Neural progenitor cell (in vitro differentiated cells): ENCODE measurements around the gene TTLL10. TPM values are rescaled to one million over a fixed set of nuclear protein-coding genes. Genes with fewer than 3 reads are reported as not detected.
A peak's percentile ranks its signal among the peaks of the same experiment; 100 is the strongest.

Experiments
- DNase-seq: peaks from one replicate; pipeline ENCODE4 v3.0.0-alpha.2; 2016; ENCODE audit warnings: low spot score
- H2AFZ ChIP-seq: fragments of 200-600 bp; sonication (generic); replicated peaks from 2 replicates; pipeline ENCODE4 v1.6.1; 2016; ENCODE audit warnings: antibody characterized with exemption
- H3F3A ChIP-seq: fragments of 200-600 bp; sonication (generic); 2 replicates; pipeline ENCODE4 v1.6.1; 2016; ENCODE audit warnings: antibody characterized with exemption, low read depth
- H3K27ac ChIP-seq: fragments of 200-600 bp; sonication (generic); 2 replicates; pipeline ENCODE4 v1.5.1; 2016; ENCODE audit warnings: mild to moderate bottlenecking
- H3K27me3 ChIP-seq: fragments of 200-600 bp; sonication (generic); 2 replicates; pipeline ENCODE4 v1.6.1; 2016; ENCODE audit warnings: mild to moderate bottlenecking, moderate library complexity
- H3K36me3 ChIP-seq: fragments of 200-600 bp; sonication (generic); 2 replicates; pipeline ENCODE4 v1.5.1; 2016
- H3K4me1 ChIP-seq: fragments of 200-600 bp; sonication (generic); 2 replicates; pipeline ENCODE4 v1.6.1; 2016; ENCODE audit warnings: mixed run types
- H3K4me2 ChIP-seq: fragments of 200-600 bp; sonication (generic); 2 replicates; pipeline ENCODE4 v1.6.1; 2016
- H3K4me3 ChIP-seq: fragments of 200-600 bp; sonication (generic); 2 replicates; pipeline ENCODE4 v1.5.1; 2016
- H3K79me2 ChIP-seq: fragments of 200-600 bp; sonication (generic); 2 replicates; pipeline ENCODE4 v1.6.1; 2016; ENCODE audit warnings: low read depth
- H3K9ac ChIP-seq: fragments of 200-600 bp; sonication (generic); 2 replicates; pipeline ENCODE4 v1.6.1; 2016
- H3K9me3 ChIP-seq: fragments of 200-600 bp; sonication (generic); 2 replicates; pipeline ENCODE4 v1.5.1; 2016; ENCODE audit warnings: low read depth
- H4K20me1 ChIP-seq: fragments of 200-600 bp; sonication (generic); 2 replicates; pipeline ENCODE4 v1.6.1; 2016; ENCODE audit warnings: low read depth
- H3K27ac Mint-ChIP-seq: 3 replicates; pipeline ENCODE4 v1.8.0; 2021; ENCODE audit warnings: mixed read lengths
- H3K27me3 Mint-ChIP-seq: 2 replicates; pipeline ENCODE4 v1.8.0; 2022; ENCODE audit warnings: low read depth, mild to moderate bottlenecking, inconsistent platforms, moderate library complexity, mixed read lengths; ENCODE audit not compliant: insufficient read depth
- H3K36me3 Mint-ChIP-seq: 3 replicates; pipeline ENCODE4 v1.8.0; 2021; ENCODE audit warnings: mixed read lengths
- H3K4me1 Mint-ChIP-seq: 3 replicates; pipeline ENCODE4 v1.8.0; 2021; ENCODE audit warnings: mixed read lengths
- H3K4me3 Mint-ChIP-seq: 3 replicates; pipeline ENCODE4 v1.8.0; 2021; ENCODE audit warnings: mild to moderate bottlenecking, moderate library complexity, mixed read lengths
- H3K9me3 Mint-ChIP-seq: 3 replicates; pipeline ENCODE4 v1.8.0; 2020; ENCODE audit warnings: mixed read lengths
- EZH2 ChIP-seq: fragments of 200-600 bp; sonication (generic); IDR thresholded peaks from 2 replicates; pipeline ENCODE4 v1.6.1; 2017; ENCODE audit warnings: antibody characterized with exemption, mild to moderate bottlenecking, moderate library complexity
- EZH2phosphoT487 ChIP-seq: fragments of 200-600 bp; sonication (generic); IDR thresholded peaks from 2 replicates; pipeline ENCODE4 v1.6.1; 2017; ENCODE audit warnings: antibody characterized with exemption
- total RNA-seq: library from RNA; depleted of rRNA; stranded (reverse); fragments of >200 nt; gene quantifications from 2 replicates; pipeline ENCODE4 v1.2.3, GENCODE V29; 2015; ENCODE audit warnings: low replicate concordance
- TF ChIP-seq, protein P1 (sequence below): fragments of 200-600 bp; sonication (generic); IDR thresholded peaks from 2 replicates; pipeline ENCODE4 v1.5.1; 2017; ENCODE audit warnings: antibody characterized with exemption, mild to moderate bottlenecking

The TTLL10 gene
- total RNA-seq, 1 donor from 2014 or later = not detected

- no peak overlapping the region for H3K9ac ChIP-seq
- H3F3A ChIP-seq = no peaks in the 10 kb centered on the region
- no peaks in the 10 kb centered on the region for H3K9me3 ChIP-seq
- no peak overlapping the region for H3K4me3 Mint-ChIP-seq
- H3K36me3 ChIP-seq = no peaks in the 10 kb centered on the region
- no peaks in the 10 kb centered on the region for H3K27me3 ChIP-seq
- peak; percentile 18 for DNase-seq
- H2AFZ ChIP-seq = no peak overlapping the region
- TF ChIP-seq EZH2 = no peak
- TF ChIP-seq, protein P1, sequence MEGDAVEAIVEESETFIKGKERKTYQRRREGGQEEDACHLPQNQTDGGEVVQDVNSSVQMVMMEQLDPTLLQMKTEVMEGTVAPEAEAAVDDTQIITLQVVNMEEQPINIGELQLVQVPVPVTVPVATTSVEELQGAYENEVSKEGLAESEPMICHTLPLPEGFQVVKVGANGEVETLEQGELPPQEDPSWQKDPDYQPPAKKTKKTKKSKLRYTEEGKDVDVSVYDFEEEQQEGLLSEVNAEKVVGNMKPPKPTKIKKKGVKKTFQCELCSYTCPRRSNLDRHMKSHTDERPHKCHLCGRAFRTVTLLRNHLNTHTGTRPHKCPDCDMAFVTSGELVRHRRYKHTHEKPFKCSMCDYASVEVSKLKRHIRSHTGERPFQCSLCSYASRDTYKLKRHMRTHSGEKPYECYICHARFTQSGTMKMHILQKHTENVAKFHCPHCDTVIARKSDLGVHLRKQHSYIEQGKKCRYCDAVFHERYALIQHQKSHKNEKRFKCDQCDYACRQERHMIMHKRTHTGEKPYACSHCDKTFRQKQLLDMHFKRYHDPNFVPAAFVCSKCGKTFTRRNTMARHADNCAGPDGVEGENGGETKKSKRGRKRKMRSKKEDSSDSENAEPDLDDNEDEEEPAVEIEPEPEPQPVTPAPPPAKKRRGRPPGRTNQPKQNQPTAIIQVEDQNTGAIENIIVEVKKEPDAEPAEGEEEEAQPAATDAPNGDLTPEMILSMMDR = no peak
- no peak for TF ChIP-seq EZH2phosphoT487
- H3K27ac Mint-ChIP-seq = no peak overlapping the region
- no peaks in the 10 kb centered on the region for H3K36me3 Mint-ChIP-seq
- H3K4me2 ChIP-seq = no peak overlapping the region
- H3K27ac ChIP-seq = no peak overlapping the region
- H3K4me3 ChIP-seq = no peak overlapping the region
- peaks cover 4% of the 10 kb centered on the region for H3K9me3 Mint-ChIP-seq
- H3K27me3 Mint-ChIP-seq = peaks cover 8% of the 10 kb centered on the region
- peaks cover 8% of the 10 kb centered on the region for H3K4me1 Mint-ChIP-seq
- H3K79me2 ChIP-seq = no peaks in the 10 kb centered on the region
- no peaks in the 10 kb centered on the region for H3K4me1 ChIP-seq
- H4K20me1 ChIP-seq = no peaks in the 10 kb centered on the region
Measured at GRCh38 chr1:1185101-1185765, 11.6 kb downstream of the TTLL10 start.

- H3K4me3 ChIP-seq = no peak overlapping the region
- Mint-ChIP-seq H3K27me3 (peaks cover 5% of the 10 kb centered on the region), H3K4me3 (no peak overlapping the region), H3K36me3 (no peaks in the 10 kb centered on the region), H3K4me1 (no peaks in the 10 kb centered on the region), H3K27ac (no peak overlapping the region), H3K9me3 (peaks cover 15% of the 10 kb centered on the region)
- H3K4me2 ChIP-seq = no peak overlapping the region
- H3K79me2 ChIP-seq = no peaks in the 10 kb centered on the region
- H3K9me3 ChIP-seq = no peaks in the 10 kb centered on the region
- no peak overlapping the region for H2AFZ ChIP-seq
- H3K4me1 ChIP-seq = no peaks in the 10 kb centered on the region
- no peak for TF ChIP-seq EZH2phosphoT487
- TF ChIP-seq EZH2 = no peak
- TF ChIP-seq, protein P1 = no peak
- H4K20me1 ChIP-seq = no peaks in the 10 kb centered on the region
- no peaks in the 10 kb centered on the region for H3F3A ChIP-seq
- no peak overlapping the region for H3K9ac ChIP-seq
- DNase-seq = no peak
- H3K27ac ChIP-seq = no peak overlapping the region
- no peaks in the 10 kb centered on the region for H3K27me3 ChIP-seq
- no peaks in the 10 kb centered on the region for H3K36me3 ChIP-seq
Measured at GRCh38 chr1:1187938-1188337, 14.3 kb downstream of the TTLL10 start.

- H3K36me3 ChIP-seq = no peaks in the 10 kb centered on the region
- Mint-ChIP-seq H3K9me3 (peaks cover 15% of the 10 kb centered on the region), H3K36me3 (no peaks in the 10 kb centered on the region), H3K27ac (no peak overlapping the region), H3K27me3 (peaks cover 3% of the 10 kb centered on the region), H3K4me1 (no peaks in the 10 kb centered on the region), H3K4me3 (no peak overlapping the region)
- no peak overlapping the region for H2AFZ ChIP-seq
- H4K20me1 ChIP-seq = no peaks in the 10 kb centered on the region
- no peaks in the 10 kb centered on the region for H3K4me1 ChIP-seq
- no peaks in the 10 kb centered on the region for H3K79me2 ChIP-seq
- H3F3A ChIP-seq = no peaks in the 10 kb centered on the region
- H3K27ac ChIP-seq = no peak overlapping the region
- no peaks in the 10 kb centered on the region for H3K9me3 ChIP-seq
- no peak overlapping the region for H3K9ac ChIP-seq
- no peaks in the 10 kb centered on the region for H3K27me3 ChIP-seq
- no peak for DNase-seq
- H3K4me2 ChIP-seq = no peak overlapping the region
- no peak overlapping the region for H3K4me3 ChIP-seq
- TF ChIP-seq EZH2 (no peak), EZH2phosphoT487 (no peak)
- TF ChIP-seq, protein P1 = no peak
Measured at GRCh38 chr1:1189111-1189510, 15.4 kb downstream of the TTLL10 start.
